ENCODE measurements around the gene ADCK1. TPM values are rescaled to one million over a fixed set of nuclear protein-coding genes. Genes with fewer than 3 reads are reported as not detected.

ADCK1 gene
- polyA plus RNA-seq, 3 donors, result 3.7 to 33.0 (median 5.4) TPM

GRCh38 chr14:77917491-77918201 is 117.7 kb downstream of the ADCK1 start:
- no peaks in the 10 kb centered on the region for H3K9me3 ChIP-seq (replicated peaks in 1 of 2; ENCODE audit: control insufficient read depth in 1 of 2, insufficient read depth in 1 of 2, low read length in 2 of 2)
- no peaks in the 10 kb centered on the region for H4K20me1 ChIP-seq (ENCODE audit: insufficient read depth, low read length)
- peaks cover 1% of the 10 kb centered on the region for H3K4me1 Mint-ChIP-seq
- H3K27me3 ChIP-seq (ENCODE audit: control insufficient read depth in 2 of 2, insufficient read depth in 2 of 2, low read length in 2 of 2), result no peaks in the 10 kb centered on the region
- no peaks in the 10 kb centered on the region for H3K4me1 ChIP-seq (ENCODE audit: control insufficient read depth in 1 of 2, insufficient read depth in 2 of 2, low read length in 2 of 2)
- no peak overlapping the region for H3K9ac ChIP-seq (ENCODE audit: insufficient read depth, low read length, poor library complexity, severe bottlenecking)
- peaks cover 0 to 4% (median 3%) of the 10 kb centered on the region in 7 donors for H3K9me3 Mint-ChIP-seq
- H3K27me3 Mint-ChIP-seq (ENCODE audit: low read depth in 3 of 3), result peaks cover 0 to 1% (median 0%) of the 10 kb centered on the region in 3 donors
- H2AFZ ChIP-seq (ENCODE audit: insufficient read depth, low read depth, low read length, poor library complexity, severe bottlenecking), result no peak overlapping the region
- 89% methylated on average over 5 of the region's 7 CpGs for WGBS (ENCODE audit: insufficient coverage)
- no peak for DNase-seq
- no peak overlapping the region for H3K4me3 ChIP-seq (replicated peaks in 1 of 3; ENCODE audit: low read depth in 2 of 3, low read length in 3 of 3)
- intact Hi-C loops (cut with micrococcal nuclease), result no loop called here
- H3K36me3 ChIP-seq (replicated peaks in 1 of 2; ENCODE audit: control insufficient read depth in 1 of 2, insufficient read depth in 2 of 2, low read length in 2 of 2), result no peaks in the 10 kb centered on the region
- H3K27ac ChIP-seq (ENCODE audit: low read depth in 1 of 2, low read length in 2 of 2), result no peak overlapping the region
- no peak overlapping the region for H3K4me3 Mint-ChIP-seq
- no peak overlapping the region for H3K27ac Mint-ChIP-seq
- H3K79me2 ChIP-seq (ENCODE audit: insufficient read depth, low read length), result no peaks in the 10 kb centered on the region
- H3K4me2 ChIP-seq (replicated peaks; ENCODE audit: extremely low read depth, low read length, poor library complexity, severe bottlenecking), result no peak overlapping the region
- TF ChIP-seq CTCF (IDR thresholded peaks at IDR 0.05), result no peak
- H3K36me3 Mint-ChIP-seq, result peaks cover 2 to 6% of the 10 kb centered on the region in 2 donors

- H3K4me3 Mint-ChIP-seq, result no peak overlapping the region
- Histone ChIP-seq H3K4me2 (replicated peaks; ENCODE audit: extremely low read depth, low read length, poor library complexity, severe bottlenecking) (no peak overlapping the region), H3K4me1 (ENCODE audit: control insufficient read depth in 1 of 2, insufficient read depth in 2 of 2, low read length in 2 of 2) (no peaks in the 10 kb centered on the region), H2AFZ (ENCODE audit: insufficient read depth, low read depth, low read length, poor library complexity, severe bottlenecking) (no peak overlapping the region), H3K36me3 (replicated peaks in 1 of 2; ENCODE audit: control insufficient read depth in 1 of 2, insufficient read depth in 2 of 2, low read length in 2 of 2) (no peaks in the 10 kb centered on the region), H3K4me3 (replicated peaks in 1 of 3; ENCODE audit: low read depth in 2 of 3, low read length in 3 of 3) (no peak overlapping the region), H3K27ac (ENCODE audit: low read depth in 1 of 2, low read length in 2 of 2) (no peak overlapping the region), H3K9ac (ENCODE audit: insufficient read depth, low read length, poor library complexity, severe bottlenecking) (no peak overlapping the region), H3K79me2 (ENCODE audit: insufficient read depth, low read length) (no peaks in the 10 kb centered on the region), H4K20me1 (ENCODE audit: insufficient read depth, low read length) (no peaks in the 10 kb centered on the region), H3K27me3 (ENCODE audit: control insufficient read depth in 2 of 2, insufficient read depth in 2 of 2, low read length in 2 of 2) (no peaks in the 10 kb centered on the region), H3K9me3 (replicated peaks in 1 of 2; ENCODE audit: control insufficient read depth in 1 of 2, insufficient read depth in 1 of 2, low read length in 2 of 2) (no peaks in the 10 kb centered on the region)
- H3K36me3 Mint-ChIP-seq, result peaks cover 2 to 6% of the 10 kb centered on the region in 2 donors
- intact Hi-C loops (cut with micrococcal nuclease), result no loop called here
- peaks cover 0 to 4% (median 3%) of the 10 kb centered on the region in 7 donors for H3K9me3 Mint-ChIP-seq
- no peak for TF ChIP-seq CTCF (IDR thresholded peaks at IDR 0.05)
- no peak overlapping the region for H3K27ac Mint-ChIP-seq
- H3K27me3 Mint-ChIP-seq (ENCODE audit: low read depth in 3 of 3), result peaks cover 0 to 1% (median 0%) of the 10 kb centered on the region in 3 donors
- DNase-seq, result no peak
- peaks cover 1% of the 10 kb centered on the region for H3K4me1 Mint-ChIP-seq
- WGBS (ENCODE audit: insufficient coverage), result no CpG with 5 or more reads among the region's 2 CpGs
These were observed 118.5 kb downstream of the ADCK1 start for GRCh38 chr14:77918448-77918847.
